Omental fat pad (tissue), 4 donors: ENCODE measurements around the gene PCCA. TPM values are rescaled to one million over a fixed set of nuclear protein-coding genes. Genes with fewer than 3 reads are reported as not detected.
"Not testable (repeated sequence)": the region's sequence is repeated elsewhere in the genome, so short reads cannot be mapped to it uniquely, and the experiment has no call there.

ENCODE experiments used
- ATAC-seq: fragments of 150-250 bp; one replicate; pipeline ENCODE4 v1.9.1; 2016; ENCODE audit warnings: mild to moderate bottlenecking, moderate library complexity; ENCODE audit not compliant: low FRiP score
- DNase-seq: peaks from one replicate; pipeline ENCODE4 v3.0.0-alpha.2; 2019; ENCODE audit warnings: low spot score
- CTCF ChIP-seq, 3 donors: fragments of 450-650 bp; IDR thresholded peaks; one replicate each; pipeline ENCODE4 v1.5.1; 2016 to 2017; ENCODE audit warnings: antibody characterized with exemption in 3 of 3, mild to moderate bottlenecking in 3 of 3, moderate library complexity in 2 of 3
- small RNA-seq: library from RNA; depleted of rRNA; stranded (forward); fragments of <200 nt; gene quantifications from one replicate; pipeline ENCODE3, GENCODE V24; 2016
- total RNA-seq, 4 donors: library from RNA; depleted of rRNA; stranded (reverse); fragments of >200 nt; gene quantifications; one replicate each; pipeline ENCODE4 v1.1.0, GENCODE V29; 2016

The PCCA gene
- total RNA-seq, 4 donors from 2014 or later = 27.5 to 61.6 (median 49.2) TPM

- no peak for TF ChIP-seq CTCF (IDR thresholded peaks at IDR 0.05)
- DNase-seq = no peak
Observed at GRCh38 chr13:100563779-100564178, 474.9 kb downstream of the PCCA start.

GRCh38 chr13:100564444-100565223 lies 475.7 kb downstream of the PCCA start:
- DNase-seq (no peak), ATAC-seq (no peak)
- no peak for TF ChIP-seq CTCF (IDR thresholded peaks at IDR 0.05)

More at GRCh38 chr13:100563779-100564178, 474.9 kb downstream of the PCCA start:
- no peak for ATAC-seq

GRCh38 chr13:100565286-100565685 lies 476.4 kb downstream of the PCCA start:
- ATAC-seq (no peak), DNase-seq (no peak)
- TF ChIP-seq CTCF (IDR thresholded peaks at IDR 0.05) = no peak

GRCh38 chr13:100566543-100566942 lies 477.6 kb downstream of the PCCA start:
- DNase-seq (no peak), ATAC-seq (no peak)
- no peak for TF ChIP-seq CTCF (IDR thresholded peaks at IDR 0.05)

GRCh38 chr13:100573121-100573520 lies 484.2 kb downstream of the PCCA start:
- peak in 1 of 3 donors; percentile 31 for TF ChIP-seq CTCF (IDR thresholded peaks at IDR 0.05)
- DNase-seq = peak; percentile 62
- no peak for ATAC-seq

GRCh38 chr13:100577239-100577638 lies 488.3 kb downstream of the PCCA start:
- DNase-seq, ATAC-seq: not testable (repeated sequence)

Small RNA genes lying within 50 kb of the gene (small RNA-seq; reads per million reads assigned to genes)
- not detected for gene AL356575.1

Other genes with a start within 250 kb of the PCCA start
- gene ZIC5, start 117.3 kb upstream of the PCCA start, total RNA-seq = not detected
- not detected for gene ZIC2, start 107.3 kb upstream of the PCCA start, total RNA-seq